DOHH2 (cell line): ENCODE results near the gene TNFAIP2.
"Not testable (repeated sequence)": the region's sequence is repeated elsewhere in the genome, so short reads cannot be mapped to it uniquely, and the experiment has no call there.

ENCODE experiments used
- CTCF ChIP-seq: fragments of 200-600 bp; sonication (generic); IDR thresholded peaks from one replicate; pipeline ENCODE4 v1.5.1; 2014; ENCODE audit warnings: antibody characterized with exemption, mild to moderate bottlenecking, low read depth, low read length; ENCODE audit not compliant: poor library complexity, severe bottlenecking
- EZH2phosphoT487 ChIP-seq: fragments of 200-600 bp; sonication (generic); IDR thresholded peaks from 2 replicates; pipeline ENCODE4 v1.6.1; 2017; ENCODE audit warnings: borderline replicate concordance, mild to moderate bottlenecking, antibody characterized with exemption, low read length, moderate library complexity, mixed read lengths

- TF ChIP-seq CTCF, EZH2phosphoT487: not testable (repeated sequence)
Measured at GRCh38 chr14:103173887-103174286, 50.6 kb downstream of the TNFAIP2 start.
